ENCODE measurements around the gene SH3TC1.

Gene SH3TC1

DNA sequence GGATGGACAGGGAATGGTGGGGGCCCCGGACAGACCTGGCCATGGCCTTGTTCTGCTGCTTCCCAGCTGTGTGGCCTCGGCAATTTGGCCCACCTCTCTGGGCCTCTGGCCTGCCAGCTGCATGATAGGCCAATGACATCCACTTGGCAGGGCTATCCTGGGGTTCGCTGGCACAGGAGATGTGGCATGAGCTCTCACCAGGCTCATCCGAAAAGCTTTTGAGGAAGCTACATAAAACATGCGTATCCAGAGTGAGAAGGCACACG, 18.1 kb downstream of the SH3TC1 start:
- no peak for DNase-seq

DNA sequence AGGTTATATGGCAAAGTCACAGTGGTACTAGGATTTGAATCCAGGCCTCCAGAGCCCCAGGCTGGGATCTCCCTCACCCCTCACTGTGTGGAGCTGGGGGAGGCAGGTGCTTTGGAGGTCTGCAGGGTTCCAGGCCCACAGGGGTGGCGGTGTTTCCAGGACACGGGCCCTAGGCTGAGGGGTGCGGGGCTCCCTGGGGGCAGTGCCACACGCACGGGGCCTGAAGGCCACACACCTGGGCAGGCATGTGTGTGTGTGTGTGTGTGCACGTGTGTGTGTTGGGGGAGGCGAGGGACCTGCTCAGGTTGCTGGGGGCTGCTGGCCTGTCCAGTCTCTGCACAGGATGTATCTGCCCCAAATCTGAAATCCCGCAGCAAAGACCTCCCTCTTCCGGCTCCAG, 18.8 kb downstream of the SH3TC1 start:
- no peak for DNase-seq

DNA sequence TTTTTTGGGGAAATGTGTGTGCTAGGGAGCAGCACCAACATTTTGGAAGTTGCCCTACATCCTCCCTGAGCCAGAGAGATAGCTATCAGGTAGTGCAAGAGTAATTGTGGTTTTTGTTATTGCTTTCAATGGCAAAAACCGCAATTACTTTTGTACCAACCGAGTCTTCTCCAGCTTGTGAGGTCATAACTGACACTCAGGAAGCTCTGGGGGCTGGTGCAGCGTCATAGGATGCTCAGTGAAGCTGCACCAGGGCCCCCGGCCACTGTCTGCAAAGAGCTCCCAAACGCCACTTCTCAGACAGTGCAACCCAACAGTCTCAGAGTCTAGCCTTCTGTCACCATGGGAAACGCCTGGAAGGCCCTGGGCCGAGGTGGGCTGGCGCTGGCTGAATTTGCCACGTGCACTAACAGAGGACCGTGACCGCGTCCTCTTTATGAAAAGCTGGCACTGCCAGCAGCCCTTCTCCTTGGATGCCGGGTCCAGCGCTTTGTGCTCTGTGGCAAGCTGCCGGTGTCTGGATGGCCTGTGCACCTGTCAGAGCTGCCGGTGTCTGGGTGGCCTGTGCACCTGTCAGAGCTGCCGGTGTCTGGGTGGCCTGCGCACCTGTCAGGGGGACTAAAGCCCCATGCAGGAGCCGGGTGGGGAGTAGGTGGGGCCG, 19.4 kb downstream of the SH3TC1 start:
- peak; percentile 84 for DNase-seq

DNA sequence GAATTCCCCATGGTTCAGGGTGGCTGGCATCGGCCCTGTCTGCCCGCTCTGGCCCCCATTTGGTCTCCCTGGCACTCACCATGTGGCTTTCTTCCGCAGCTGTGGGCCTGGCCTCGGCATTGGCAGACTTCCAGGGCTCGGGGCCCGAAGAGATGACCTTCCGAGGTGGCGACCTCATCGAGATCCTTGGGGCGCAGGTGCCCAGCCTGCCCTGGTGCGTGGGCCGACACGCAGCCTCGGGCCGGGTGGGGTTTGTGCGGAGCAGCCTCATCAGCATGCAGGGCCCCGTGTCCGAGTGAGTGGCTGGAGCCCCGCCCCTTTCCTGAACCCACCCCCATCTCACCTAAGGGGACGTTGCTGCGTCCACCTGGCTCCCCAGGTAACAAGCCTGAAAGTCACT, 20.1 kb downstream of the SH3TC1 start:
- peak; percentile 27 for DNase-seq

DNA sequence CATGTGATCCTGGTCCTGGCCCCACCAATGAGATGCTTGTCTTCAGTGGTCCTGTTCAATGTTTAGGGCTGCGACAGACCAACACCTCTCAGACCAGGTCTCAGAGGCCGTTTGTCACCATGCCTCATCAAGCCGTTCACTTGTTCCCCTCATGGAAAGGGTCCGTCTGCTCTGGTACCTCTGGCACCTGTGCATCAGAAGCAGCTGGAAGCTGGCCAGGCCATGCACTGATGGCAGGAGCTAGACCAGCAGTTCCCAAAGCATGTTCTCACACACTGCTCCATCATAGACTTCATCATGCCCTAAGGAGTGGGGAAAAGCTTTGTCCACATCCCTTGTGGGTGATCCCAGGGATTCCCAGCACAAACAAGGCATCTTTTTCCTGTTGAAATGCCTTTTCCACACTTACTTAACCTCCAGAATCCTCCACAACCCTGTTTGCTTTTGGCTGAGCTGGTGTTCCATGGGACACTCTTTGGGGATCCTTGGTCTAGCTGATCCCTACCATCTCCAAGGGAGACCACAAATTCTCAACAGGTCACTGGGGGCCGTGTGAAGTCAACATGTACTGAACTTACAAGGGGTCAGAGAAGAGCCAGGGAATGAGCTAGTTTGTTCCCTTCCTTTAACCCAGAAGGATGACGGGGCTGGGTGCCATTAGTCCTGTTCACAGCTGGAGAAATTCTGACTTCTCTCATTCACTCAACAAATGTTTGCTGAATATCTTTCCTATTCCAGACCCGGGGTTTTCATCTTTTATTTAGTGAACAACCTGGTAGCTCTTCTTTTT, 21.8 kb downstream of the SH3TC1 start:
- no peak for DNase-seq

DNA sequence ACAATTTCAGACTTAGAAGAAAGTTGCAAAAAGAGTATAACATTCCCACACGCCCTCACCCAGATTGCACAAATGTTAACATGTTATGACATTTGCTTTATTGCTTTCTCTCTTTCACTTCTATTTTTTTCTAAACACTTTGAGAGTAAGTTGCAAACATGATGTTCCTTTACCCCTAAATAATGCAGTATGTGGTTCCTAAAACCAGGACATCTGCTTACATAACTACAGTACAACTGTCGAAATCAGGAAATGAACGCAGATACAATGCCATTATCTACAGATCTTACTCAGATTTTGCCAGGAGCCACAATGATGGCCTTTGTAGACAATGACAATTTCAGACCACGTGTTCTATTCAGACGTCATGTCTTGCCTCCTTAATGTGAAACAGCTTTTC, 22.4 kb downstream of the SH3TC1 start:
- no peak for DNase-seq

DNA sequence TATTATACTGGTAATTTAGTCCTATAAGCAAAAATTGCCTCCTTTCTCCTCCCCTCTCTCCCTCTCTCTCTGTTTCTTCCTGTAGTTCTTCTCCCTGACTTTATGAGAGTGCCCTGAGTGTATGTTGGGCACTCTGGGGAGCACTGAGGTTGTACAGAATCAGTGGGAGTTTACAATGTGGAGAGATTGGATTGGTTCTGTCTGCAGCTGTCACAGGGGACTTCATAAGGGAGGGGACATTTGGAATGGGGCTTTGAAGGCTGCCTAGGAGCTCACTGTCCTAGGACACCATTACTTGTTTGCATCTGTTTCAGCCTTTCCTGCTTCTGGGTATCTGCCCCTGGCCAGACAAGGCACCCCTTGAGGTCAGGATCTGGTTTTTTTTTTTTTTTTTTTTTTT, 22.9 kb downstream of the SH3TC1 start:
- DNase-seq, result no peak

DNA sequence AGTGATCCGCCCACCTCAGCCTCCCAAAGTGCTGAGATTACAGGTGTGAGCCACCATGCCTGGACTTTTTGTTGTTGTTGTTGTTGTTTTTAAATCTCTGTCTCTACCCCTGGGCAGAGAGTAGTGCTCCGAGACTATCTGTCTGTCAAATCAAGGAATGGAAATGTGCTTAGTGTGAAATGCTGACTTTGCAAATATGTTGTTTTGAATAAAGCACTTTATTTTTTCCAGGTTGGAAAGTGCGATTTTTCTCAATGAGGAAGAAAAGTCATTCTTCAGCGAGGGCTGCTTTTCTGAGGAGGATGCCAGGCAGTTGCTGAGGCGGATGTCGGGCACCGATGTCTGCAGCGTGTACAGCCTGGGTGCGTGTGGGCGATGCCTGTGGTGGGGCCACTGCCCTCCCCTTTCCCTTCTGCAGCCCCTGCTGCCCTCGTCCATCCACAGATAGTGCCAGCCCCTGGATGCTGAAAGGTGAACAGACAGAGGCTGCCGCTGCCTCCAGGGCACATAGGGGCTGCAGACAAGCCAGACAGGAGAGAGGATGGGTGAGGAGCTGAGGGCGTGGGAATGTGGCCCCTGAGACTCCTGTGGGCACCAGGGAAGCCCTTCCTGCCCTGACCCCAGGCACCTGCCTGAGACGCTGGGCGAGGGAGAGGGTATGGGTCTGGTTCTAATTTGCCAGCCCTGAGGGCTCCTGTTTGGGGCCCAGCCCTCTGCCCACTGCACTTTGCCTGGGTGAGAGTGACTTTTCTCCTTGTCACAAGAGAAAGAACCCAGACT, 23.7 kb downstream of the SH3TC1 start:
- no peak for DNase-seq

DNA sequence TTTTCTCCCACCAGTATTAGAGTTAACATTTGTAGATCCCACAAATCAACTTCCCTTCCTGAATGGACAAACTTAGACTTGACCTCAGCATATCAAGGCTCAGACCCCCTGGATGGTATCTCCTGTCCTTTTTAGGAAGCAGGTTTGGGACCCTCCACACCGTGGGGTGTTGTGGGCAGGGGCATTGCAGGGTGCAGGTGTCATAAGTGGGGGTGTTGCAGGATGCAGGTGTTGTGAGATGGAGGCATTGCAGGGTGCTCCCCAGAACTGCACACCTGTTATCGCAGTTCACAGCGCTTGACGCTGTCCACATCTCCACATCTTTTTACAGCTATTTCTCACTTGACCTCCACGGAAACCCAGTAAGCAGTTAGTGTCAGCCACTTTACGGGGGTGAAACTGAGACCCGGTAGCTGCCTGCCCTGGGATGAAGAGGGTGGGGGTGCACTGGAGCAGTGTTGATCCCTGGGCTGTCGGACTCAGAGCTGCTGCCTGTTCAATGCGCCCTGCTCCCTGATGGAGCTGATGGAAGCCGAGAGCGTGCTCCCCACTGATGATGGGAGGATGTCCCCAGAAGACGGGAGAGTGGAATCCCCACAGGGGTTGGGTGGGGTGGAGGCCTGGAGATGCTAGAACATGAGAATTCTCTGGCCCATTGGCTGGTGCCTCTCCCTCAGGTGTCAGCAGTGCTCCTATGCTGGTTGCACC, 25.3 kb downstream of the SH3TC1 start:
- no peak for DNase-seq

DNA sequence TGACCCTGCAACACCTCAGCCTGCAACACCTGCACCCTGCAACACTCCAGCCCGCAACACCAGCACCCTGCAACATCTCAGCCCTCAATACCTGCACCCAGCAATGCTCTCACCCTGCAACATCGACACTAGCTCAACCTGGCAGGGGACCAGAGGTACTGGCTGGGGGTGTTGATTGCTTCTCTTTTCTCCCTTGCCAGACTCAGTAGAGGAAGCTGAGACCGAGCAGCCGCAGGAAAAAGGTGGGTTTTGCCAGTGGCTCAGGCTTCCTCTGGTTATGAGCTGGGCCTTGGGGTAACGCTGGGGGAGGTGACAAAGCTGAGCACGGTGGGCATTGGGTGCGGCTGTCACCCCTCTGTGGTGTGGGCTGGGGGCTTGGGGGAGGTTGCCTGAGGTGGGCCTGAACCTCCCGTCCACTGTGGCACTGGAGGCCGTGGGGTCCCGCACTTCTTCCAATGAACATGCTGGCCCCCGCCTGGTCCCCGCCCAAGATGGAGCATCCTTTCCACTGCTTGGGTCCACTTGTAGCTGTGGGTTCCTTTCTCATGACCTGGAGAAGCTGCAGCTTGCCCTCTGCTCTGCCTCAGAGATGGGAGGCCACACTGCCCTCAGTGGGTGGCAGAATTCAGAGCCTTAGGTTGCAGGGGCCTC, 26.0 kb downstream of the SH3TC1 start:
- DNase-seq, result peak; percentile 40

DNA sequence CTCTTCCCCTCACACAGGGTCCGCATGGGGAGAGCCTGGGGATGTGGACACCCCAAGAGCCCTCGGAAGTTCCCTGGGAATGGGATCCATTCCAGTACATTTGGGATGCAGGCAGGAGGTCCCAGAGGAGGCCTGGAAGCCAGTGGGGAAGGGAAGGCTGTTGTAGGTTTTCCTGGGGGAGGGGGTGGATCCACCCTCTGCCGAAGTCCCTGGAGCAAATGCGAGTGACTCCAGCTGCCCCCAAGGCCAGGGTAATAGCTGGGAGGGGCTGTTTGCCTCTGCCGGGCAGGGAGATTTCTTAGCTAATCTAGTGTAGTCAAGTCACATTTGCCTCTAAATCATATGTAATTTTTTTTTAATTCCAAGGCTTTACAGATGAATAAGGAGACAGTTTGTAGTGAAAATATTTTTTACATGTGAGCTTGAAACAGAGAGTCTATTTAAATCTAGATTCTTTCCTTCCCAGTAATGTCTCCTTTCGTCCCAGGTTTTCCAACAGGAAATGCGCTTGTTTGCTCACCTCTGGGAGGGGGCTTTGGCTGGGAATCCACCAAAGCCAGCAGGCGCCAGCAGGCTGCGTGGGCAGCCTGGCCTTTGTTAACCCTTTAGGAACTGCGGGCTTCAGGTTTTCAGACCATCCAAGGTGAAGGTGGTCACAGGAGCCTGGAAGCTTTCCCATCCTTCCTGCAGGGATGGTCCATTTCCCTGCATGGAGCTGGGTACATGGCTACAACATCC, 26.8 kb downstream of the SH3TC1 start:
- DNase-seq, result peak; percentile 84

DNA sequence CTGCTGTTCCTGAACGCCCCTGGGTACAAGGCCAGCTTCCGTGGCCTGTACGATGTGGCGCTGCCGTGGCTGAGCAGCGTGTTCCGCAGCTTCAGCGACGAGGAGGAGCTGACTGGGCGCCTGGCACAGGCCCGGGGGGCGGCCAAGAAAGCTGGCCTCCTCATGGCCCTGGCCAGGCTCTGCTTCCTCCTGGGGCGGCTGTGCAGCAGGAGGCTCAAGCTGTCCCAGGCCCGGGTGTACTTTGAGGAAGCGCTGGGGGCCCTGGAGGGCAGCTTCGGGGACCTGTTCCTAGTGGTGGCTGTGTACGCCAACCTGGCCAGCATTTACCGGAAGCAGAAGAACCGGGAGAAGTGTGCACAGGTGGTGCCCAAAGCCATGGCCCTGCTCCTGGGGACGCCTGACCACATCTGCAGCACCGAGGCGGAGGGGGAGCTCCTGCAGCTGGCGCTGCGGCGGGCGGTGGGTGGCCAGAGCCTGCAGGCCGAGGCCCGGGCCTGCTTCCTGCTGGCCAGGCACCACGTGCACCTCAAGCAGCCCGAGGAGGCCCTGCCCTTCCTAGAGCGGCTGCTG, 28.2 kb downstream of the SH3TC1 start:
- DNase-seq, result no peak

DNA sequence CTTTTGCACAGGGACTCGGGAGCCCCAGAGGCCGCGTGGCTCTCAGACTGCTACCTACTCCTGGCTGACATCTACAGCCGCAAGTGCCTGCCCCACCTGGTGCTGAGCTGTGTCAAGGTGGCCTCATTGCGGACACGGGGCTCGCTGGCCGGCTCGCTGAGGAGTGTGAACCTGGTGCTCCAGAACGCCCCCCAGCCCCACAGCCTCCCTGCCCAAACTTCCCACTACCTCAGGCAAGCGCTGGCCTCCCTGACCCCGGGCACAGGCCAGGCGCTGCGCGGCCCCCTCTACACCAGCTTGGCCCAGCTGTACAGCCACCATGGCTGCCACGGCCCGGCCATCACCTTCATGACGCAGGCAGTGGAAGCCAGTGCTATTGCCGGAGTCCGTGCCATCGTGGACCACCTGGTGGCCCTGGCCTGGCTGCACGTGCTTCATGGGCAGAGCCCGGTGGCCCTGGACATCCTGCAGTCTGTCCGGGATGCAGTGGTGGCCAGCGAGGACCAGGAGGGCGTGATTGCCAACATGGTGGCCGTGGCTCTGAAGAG, 28.8 kb downstream of the SH3TC1 start:
- DNase-seq, result no peak

DNA sequence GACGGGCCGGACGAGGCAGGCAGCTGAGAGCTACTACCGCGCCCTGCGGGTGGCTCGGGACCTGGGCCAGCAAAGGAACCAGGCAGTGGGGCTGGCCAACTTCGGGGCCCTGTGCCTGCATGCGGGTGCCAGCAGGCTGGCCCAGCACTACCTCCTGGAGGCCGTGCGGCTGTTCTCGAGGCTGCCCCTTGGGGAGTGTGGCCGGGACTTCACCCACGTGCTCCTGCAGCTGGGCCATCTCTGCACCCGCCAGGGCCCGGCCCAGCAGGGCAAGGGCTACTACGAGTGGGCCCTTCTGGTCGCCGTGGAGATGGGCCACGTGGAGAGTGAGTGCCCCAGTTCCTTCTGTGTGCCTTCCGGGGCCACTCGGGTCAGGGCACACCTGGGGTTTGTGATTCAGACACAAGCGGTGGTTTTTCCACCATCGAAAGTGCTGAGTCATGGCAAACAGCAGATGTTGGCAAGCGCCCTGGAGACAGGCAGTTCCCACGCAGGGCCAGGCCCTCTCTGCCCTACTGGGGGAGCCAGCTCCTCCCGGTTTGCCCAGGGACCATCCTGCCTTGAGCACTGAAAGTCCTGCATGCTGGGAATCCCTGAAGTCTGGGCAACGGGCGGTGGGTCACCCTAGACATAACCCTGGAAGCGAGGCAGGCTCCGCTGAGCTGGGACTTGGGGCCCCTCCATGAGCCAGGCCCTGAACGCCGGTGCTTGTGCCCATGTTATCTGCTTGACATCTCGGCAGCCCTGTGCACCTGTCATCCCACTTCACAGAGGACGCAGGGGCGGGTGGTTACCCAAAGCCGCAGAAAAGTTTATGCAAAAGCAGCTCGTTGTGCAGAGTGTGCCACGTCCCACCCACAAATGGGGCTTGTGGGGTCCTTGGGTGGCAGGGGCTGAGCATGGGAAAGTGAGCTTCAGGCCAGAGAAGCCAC, 29.5 kb downstream of the SH3TC1 start:
- peak; percentile 72 for DNase-seq

DNA sequence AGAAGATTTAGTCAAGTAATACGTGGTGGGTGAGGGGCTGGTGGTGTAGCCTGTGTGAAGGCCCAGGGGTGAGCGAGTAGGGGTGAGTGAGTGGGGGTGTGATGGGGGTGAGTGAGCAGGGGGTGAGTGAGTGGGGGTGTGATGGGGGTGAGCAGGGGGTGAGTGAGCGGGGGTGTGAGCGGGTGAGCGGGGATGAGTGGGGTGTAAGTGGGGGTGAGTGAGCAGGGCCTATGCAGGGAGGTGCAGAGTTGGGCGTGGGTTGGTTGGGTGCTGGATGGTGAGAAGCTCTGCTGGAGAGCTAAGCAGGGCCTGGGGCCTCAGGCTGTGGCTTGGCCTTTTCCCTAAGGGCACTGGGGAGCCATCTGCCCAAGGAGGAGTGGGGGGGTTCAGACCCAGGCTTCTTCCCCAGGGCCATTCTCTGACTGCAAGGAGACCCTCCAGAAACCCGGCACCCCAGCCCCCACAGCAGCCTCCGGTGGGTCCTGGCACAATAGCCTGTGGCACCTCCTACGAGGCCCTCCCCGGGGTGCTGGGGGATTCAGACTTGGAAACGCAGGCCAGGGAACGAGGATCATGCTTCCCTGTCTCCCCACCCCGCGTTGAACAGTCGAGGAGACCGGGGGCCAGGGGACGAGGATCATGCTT, 30.4 kb downstream of the SH3TC1 start:
- no peak for DNase-seq

DNA sequence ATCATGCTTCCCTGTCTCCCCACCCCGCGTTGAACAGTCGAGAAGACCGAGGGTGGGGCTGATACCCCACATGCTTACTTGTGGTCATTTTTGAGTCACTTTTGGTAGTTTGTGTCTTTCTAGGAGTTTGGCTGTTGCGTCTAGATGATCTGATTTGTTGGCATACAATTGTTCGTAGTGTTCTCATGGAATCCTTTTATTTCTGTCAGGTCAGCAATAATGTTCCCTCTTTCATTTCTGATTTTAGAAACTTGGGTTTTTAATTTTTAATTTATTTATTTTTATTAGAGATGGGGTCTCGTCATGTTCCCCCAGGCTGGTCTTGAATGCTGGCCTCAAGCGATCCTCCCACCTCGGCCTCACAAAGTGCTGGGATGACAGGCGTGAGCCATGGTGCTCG, 30.9 kb downstream of the SH3TC1 start:
- DNase-seq, result no peak

DNA sequence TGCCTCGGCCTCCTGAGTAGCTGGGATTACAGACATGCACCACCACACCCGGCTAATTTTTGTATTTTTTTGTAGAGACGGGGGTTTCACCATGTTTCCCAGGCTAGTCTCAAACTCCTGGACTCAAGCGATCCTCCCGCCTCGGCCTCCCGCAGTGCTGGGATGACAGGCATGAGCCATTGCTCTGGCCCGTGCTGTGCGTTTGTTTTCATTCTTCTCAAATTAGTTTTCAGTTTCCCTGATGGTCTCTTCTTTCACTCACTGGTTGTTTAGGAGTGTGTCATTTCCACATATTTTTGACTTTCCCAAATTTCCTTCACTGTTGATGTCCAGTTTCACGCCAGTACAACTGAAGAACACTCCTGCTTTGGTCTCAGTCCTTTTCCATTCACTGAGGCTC, 31.8 kb downstream of the SH3TC1 start:
- DNase-seq, result no peak

DNA sequence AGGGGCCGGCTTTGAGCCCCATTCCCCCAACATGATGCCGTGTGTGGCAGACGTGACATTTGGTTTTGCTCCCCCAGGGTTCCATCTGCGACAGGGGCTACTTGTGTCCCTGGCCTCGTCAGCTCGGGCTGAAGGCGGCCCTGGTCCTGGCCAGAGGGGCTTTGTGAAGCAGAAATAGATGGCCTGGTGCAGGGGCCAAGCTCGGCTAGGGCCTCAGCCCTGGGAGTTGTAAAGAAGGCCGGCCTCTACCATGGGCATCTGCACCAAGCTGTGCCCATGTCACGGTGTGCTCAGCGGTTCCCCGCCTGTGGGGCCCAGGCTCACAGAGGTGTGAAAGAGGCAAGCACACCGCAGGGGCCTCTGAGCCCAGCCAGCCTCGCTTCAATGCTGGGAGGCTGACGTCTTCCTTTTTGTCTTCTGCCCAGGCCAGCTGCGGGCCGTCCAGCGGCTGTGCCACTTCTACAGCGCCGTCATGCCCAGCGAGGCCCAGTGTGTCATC, 32.5 kb downstream of the SH3TC1 start:
- DNase-seq, result no peak

DNA sequence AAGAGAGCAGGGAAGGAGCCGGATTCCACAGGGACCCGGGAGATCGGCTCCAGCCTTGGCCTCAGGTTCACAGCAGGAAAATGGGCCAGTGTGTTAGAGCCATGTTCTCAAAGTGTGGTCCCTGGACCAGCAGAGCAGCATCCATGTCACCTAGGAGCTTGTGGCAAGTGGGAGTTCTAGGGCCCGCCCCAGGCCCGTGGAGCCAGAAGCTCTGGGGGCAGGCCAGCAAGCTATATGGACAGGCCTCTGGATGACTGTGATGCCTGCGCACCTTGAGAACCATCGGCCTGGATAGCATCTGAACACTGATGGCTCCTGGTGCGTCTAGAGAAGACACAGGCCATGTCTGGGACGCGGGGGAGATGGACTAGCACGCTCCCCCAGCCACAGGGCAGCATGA, 33.7 kb downstream of the SH3TC1 start:
- DNase-seq, result no peak
